Skeletal muscle satellite cell (primary cell): ENCODE data around the gene RAI14.

Source experiments
- H3K27me3 ChIP-seq: 2 replicates; pipeline ENCODE4 v1.7.0; 2013; ENCODE audit warnings: low read length; ENCODE audit not compliant: control insufficient read depth, insufficient read depth
- H3K36me3 ChIP-seq: 2 replicates; pipeline ENCODE4 v1.7.0; 2013; ENCODE audit warnings: mild to moderate bottlenecking, control low read depth, low read length; ENCODE audit not compliant: insufficient read depth
- H3K4me1 ChIP-seq: 2 replicates; pipeline ENCODE4 v1.7.0; 2013; ENCODE audit warnings: low read length; ENCODE audit not compliant: control insufficient read depth, insufficient read depth
- H3K4me2 ChIP-seq: 2 replicates; pipeline ENCODE4 v1.7.0; 2013; ENCODE audit warnings: mild to moderate bottlenecking, low read length
- H3K4me3 ChIP-seq: 2 replicates; pipeline ENCODE4 v1.7.0; 2013; ENCODE audit warnings: low read length
- H3K9ac ChIP-seq: 2 replicates; pipeline ENCODE4 v1.7.0; 2013; ENCODE audit warnings: mild to moderate bottlenecking, low read depth, low read length, moderate library complexity
- H3K9me3 ChIP-seq: replicated peaks from 2 replicates; pipeline ENCODE4 v1.7.0; 2013; ENCODE audit warnings: mild to moderate bottlenecking, control low read depth, low read length

The RAI14 gene

DNA sequence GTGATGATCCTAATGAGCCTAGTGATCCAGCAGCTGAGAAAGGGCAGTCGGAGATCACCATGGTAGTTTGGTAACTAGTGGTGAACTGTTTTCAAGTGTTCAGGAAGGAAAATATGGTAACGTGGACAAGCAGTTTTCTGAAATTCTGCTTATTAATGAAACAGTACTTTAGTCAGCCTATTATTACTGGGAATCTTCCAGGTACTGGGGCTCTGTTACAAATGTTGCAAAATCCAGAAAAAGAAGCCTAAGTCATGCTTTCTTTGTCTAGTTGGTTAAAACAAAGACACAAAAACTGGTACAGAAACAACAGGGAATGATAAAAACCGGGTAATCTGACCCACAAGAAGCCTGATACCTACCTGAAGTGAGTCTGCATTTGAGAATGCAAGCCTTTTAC lies 201.0 kb downstream of the RAI14 start:
- no peaks in the 10 kb centered on the region for H3K27me3 ChIP-seq
- H3K4me1 ChIP-seq, result peaks cover 9% of the 10 kb centered on the region
- no peaks in the 10 kb centered on the region for H3K9me3 ChIP-seq
- H3K4me3 ChIP-seq, result no peak overlapping the region
- H3K4me2 ChIP-seq, result no peak overlapping the region
- H3K9ac ChIP-seq, result no peak overlapping the region
- no peaks in the 10 kb centered on the region for H3K36me3 ChIP-seq

DNA sequence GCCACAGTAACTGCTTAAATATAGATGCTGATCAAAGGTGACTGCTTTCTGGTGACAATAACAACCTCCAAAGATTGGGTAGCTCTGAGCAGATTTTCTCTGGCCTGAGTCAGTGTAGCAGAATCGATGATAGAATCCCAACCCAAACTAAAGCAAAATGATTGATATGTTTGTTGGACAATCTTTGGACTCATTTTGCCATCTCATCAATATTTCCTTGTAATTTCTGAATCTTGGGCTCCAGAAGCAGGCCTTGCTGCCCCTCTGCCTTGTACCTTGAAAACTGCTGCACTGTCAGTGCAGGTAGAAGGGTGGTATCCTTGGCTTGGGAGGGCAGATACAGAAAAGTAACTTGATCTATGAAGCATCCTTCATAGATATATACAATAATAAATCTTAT lies 201.8 kb downstream of the RAI14 start:
- Histone ChIP-seq H3K4me2 (no peak overlapping the region), H3K9me3 (no peaks in the 10 kb centered on the region), H3K9ac (no peak overlapping the region), H3K4me3 (no peak overlapping the region), H3K27me3 (no peaks in the 10 kb centered on the region), H3K4me1 (peaks cover 9% of the 10 kb centered on the region), H3K36me3 (no peaks in the 10 kb centered on the region)

DNA sequence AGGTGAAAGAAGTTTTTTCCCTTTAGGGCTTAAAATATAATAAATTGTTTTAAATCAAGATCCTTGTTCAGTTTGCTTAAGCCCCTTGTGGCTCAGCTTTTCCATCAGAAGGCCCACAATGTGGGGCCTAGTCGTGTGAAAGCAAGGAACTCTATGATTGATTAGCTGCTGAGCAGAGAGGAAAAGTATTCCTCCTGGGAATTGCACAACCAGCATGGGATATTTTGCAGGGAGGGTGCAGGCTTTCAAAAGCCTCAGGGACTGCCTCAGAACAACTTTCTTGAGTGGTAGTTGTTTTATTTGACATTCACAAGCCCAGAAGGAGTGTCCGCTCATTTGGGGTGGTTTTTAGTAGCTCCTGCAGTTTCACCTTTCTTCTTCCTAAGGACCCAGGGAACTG lies 202.7 kb downstream of the RAI14 start:
- Histone ChIP-seq H3K4me2 (no peak overlapping the region), H3K36me3 (no peaks in the 10 kb centered on the region), H3K4me3 (no peak overlapping the region), H3K9ac (no peak overlapping the region), H3K9me3 (no peaks in the 10 kb centered on the region), H3K27me3 (no peaks in the 10 kb centered on the region), H3K4me1 (peaks cover 9% of the 10 kb centered on the region)

DNA sequence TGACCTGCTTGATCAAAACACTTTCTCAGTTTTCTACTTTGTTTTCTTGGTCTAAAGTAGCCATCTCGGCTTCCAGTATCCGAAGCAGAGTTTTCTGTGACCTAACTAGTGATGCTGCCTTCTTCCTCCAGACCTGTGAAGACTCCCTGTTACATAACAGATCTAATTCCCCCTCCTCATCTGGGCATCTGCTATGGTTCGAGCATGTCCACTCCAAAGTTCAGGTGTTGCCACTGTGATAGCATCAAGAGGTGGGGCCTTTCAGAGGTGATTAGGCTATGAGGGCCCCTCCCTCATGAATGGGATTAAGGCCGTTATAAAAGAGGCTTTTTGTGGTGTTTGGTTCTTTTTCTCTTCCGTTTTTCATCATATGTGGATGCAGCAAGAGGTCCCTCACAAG lies 203.1 kb downstream of the RAI14 start:
- Histone ChIP-seq H3K4me2 (no peak overlapping the region), H3K36me3 (no peaks in the 10 kb centered on the region), H3K9me3 (no peaks in the 10 kb centered on the region), H3K4me3 (no peak overlapping the region), H3K27me3 (no peaks in the 10 kb centered on the region), H3K9ac (no peak overlapping the region), H3K4me1 (peaks cover 9% of the 10 kb centered on the region)

- no peak overlapping the region for H3K4me2 ChIP-seq
- no peak overlapping the region for H3K4me3 ChIP-seq
- no peaks in the 10 kb centered on the region for H3K27me3 ChIP-seq
- no peaks in the 10 kb centered on the region for H3K36me3 ChIP-seq
- no peaks in the 10 kb centered on the region for H3K9me3 ChIP-seq
- no peak overlapping the region for H3K9ac ChIP-seq
- no peaks in the 10 kb centered on the region for H3K4me1 ChIP-seq
These were observed 207.8 kb downstream of the RAI14 start for GRCh38 chr5:34863946-34864345.

GRCh38 chr5:34865091-34865490 lies 209.0 kb downstream of the RAI14 start:
- Histone ChIP-seq H3K9ac (no peak overlapping the region), H3K4me3 (no peak overlapping the region), H3K4me1 (no peaks in the 10 kb centered on the region), H3K9me3 (no peaks in the 10 kb centered on the region), H3K36me3 (no peaks in the 10 kb centered on the region), H3K4me2 (no peak overlapping the region), H3K27me3 (no peaks in the 10 kb centered on the region)

- no peak overlapping the region for H3K4me2 ChIP-seq
These were observed 210.9 kb downstream of the RAI14 start for GRCh38 chr5:34866989-34867471.

DNA sequence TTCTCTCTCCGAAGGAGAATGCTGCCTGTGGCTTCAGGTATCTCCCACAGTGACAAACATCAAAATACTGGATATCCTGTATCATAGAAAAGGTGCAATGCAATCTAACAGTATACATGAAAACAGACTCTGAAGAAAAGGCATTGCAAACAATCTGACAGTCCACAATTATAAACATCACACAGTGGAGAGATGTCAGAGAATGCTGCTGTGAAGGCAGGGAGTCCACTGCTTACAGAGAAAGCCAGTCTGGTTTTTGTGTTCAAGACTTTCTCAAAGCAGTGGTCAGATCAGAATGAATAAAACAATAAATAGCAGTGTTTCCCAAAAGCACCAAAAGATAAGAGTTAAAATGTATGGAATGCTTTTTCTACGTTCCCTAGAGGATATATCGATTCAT lies 211.5 kb downstream of the RAI14 start:
- Histone ChIP-seq H3K27me3 (no peaks in the 10 kb centered on the region), H3K4me3 (no peak overlapping the region), H3K36me3 (no peaks in the 10 kb centered on the region), H3K9ac (no peak overlapping the region), H3K4me2 (no peak overlapping the region), H3K9me3 (no peaks in the 10 kb centered on the region), H3K4me1 (no peaks in the 10 kb centered on the region)

More at GRCh38 chr5:34866989-34867471, 210.9 kb downstream of the RAI14 start:
- Histone ChIP-seq H3K36me3 (no peaks in the 10 kb centered on the region), H3K4me1 (no peaks in the 10 kb centered on the region), H3K27me3 (no peaks in the 10 kb centered on the region), H3K9ac (no peak overlapping the region), H3K4me3 (no peak overlapping the region), H3K9me3 (no peaks in the 10 kb centered on the region)

GRCh38 chr5:34868791-34869190 lies 212.7 kb downstream of the RAI14 start:
- H3K36me3 ChIP-seq, result no peaks in the 10 kb centered on the region
- H3K4me3 ChIP-seq, result no peak overlapping the region
- H3K4me1 ChIP-seq, result no peaks in the 10 kb centered on the region
- no peak overlapping the region for H3K9ac ChIP-seq
- H3K4me2 ChIP-seq, result no peak overlapping the region
- no peaks in the 10 kb centered on the region for H3K9me3 ChIP-seq
- no peaks in the 10 kb centered on the region for H3K27me3 ChIP-seq

DNA sequence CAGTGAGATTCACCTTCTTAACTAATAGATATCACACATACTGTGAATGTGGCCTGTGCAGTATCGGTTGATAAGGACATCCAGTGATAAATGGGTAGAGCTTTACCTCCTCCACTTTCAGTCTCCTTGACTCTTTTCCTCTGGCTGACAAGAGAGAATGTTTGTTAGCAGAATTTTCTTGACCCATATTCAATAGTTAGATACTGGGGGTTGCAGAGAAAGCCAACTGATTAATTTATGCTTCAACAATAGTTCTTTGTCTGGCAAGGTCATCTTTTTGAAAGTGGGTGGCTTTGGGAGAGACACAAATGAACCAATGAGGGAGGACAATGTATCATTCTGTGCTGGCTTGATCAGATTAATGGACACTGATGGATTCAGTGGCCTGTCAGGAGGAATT lies 213.1 kb downstream of the RAI14 start:
- Histone ChIP-seq H3K27me3 (no peaks in the 10 kb centered on the region), H3K36me3 (no peaks in the 10 kb centered on the region), H3K4me3 (no peak overlapping the region), H3K9me3 (no peaks in the 10 kb centered on the region), H3K4me2 (no peak overlapping the region), H3K4me1 (no peaks in the 10 kb centered on the region), H3K9ac (no peak overlapping the region)

GRCh38 chr5:34870382-34870781 lies 214.3 kb downstream of the RAI14 start:
- Histone ChIP-seq H3K4me2 (no peak overlapping the region), H3K27me3 (no peaks in the 10 kb centered on the region), H3K36me3 (no peaks in the 10 kb centered on the region), H3K4me1 (no peaks in the 10 kb centered on the region), H3K9ac (no peak overlapping the region), H3K4me3 (no peak overlapping the region), H3K9me3 (no peaks in the 10 kb centered on the region)

DNA sequence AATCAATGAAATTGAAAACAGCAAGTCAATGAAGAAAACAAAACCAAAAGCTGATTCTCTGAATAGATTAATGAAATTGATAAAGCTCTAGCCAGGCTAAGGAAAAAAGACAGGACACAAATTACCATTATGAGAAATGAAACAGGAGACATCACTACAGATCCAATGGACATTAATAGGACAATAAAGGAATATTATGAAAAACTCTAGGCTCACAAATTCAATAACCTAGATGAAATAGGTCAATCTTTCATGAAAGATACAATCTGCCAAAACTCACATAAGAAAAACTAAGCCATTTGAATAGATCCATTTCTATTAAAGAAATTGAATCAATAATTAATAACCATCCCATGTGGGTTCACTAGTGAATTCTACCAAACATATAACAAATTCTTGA lies 220.1 kb downstream of the RAI14 start:
- Histone ChIP-seq H3K4me3 (no peak overlapping the region), H3K4me2 (no peak overlapping the region), H3K9me3 (peaks cover 2% of the 10 kb centered on the region), H3K9ac (no peak overlapping the region), H3K36me3 (no peaks in the 10 kb centered on the region), H3K27me3 (no peaks in the 10 kb centered on the region), H3K4me1 (no peaks in the 10 kb centered on the region)
